ENCODE results near the gene CKS1B.

The CKS1B gene

GRCh38 chr1:154970631-154971340 lies 3.7 kb upstream of the CKS1B start, which contains the start of gene SHC1:
Gene SHC1, minus strand, starts transcription at chr1:154970747. Its CDS starts 221 bp downstream, at chr1:154970526.
- no peak within 1 kb of the TSS for H3K4me3 ChIP-seq (ENCODE audit: low read length)
- no peak within 1 kb of the TSS for H2AFZ ChIP-seq (ENCODE audit: low read depth, low read length)
- H3K27me3 ChIP-seq (ENCODE audit: low read depth, low read length) = no peaks in the 10 kb centered on the region
- peak within 1 kb of the TSS; percentile 34; the same call in 1 of the 2 replicates for H3K4me2 ChIP-seq (ENCODE audit: low read length)
- H3K79me2 ChIP-seq (ENCODE audit: low read length) = peaks cover 27% of the 10 kb centered on the region
- peaks cover 12% of the 10 kb centered on the region for H3K36me3 ChIP-seq (replicated peaks; ENCODE audit: low read depth, low read length)
- peaks cover 15% of the 10 kb centered on the region for H3K4me1 ChIP-seq (ENCODE audit: low read length)
- H3K27ac ChIP-seq (ENCODE audit: low read length) = no peak within 1 kb of the TSS
- H4K20me1 ChIP-seq (ENCODE audit: insufficient read depth, low read length) = 0 out of 2 replicates have a peak, but pooled peaks cover 1% of the 10 kb centered on the region
- H3K9me3 ChIP-seq (ENCODE audit: insufficient read depth, low read length) = no peaks in the 10 kb centered on the region
- no peak for TF ChIP-seq EZH2phosphoT487 (IDR thresholded peaks at IDR 0.05; ENCODE audit: low read depth)
- TF ChIP-seq, protein P1, sequence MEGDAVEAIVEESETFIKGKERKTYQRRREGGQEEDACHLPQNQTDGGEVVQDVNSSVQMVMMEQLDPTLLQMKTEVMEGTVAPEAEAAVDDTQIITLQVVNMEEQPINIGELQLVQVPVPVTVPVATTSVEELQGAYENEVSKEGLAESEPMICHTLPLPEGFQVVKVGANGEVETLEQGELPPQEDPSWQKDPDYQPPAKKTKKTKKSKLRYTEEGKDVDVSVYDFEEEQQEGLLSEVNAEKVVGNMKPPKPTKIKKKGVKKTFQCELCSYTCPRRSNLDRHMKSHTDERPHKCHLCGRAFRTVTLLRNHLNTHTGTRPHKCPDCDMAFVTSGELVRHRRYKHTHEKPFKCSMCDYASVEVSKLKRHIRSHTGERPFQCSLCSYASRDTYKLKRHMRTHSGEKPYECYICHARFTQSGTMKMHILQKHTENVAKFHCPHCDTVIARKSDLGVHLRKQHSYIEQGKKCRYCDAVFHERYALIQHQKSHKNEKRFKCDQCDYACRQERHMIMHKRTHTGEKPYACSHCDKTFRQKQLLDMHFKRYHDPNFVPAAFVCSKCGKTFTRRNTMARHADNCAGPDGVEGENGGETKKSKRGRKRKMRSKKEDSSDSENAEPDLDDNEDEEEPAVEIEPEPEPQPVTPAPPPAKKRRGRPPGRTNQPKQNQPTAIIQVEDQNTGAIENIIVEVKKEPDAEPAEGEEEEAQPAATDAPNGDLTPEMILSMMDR (IDR thresholded peaks at IDR 0.05; ENCODE audit: low read depth, low read length) = no peak
- no peak within 1 kb of the TSS for H3K9ac ChIP-seq (ENCODE audit: low read length)

- Histone ChIP-seq H3K4me1 (ENCODE audit: low read length) (peaks cover 22% of the 10 kb centered on the region), H3K9me3 (ENCODE audit: insufficient read depth, low read length) (no peaks in the 10 kb centered on the region), H3K36me3 (replicated peaks; ENCODE audit: low read depth, low read length) (peaks cover 7% of the 10 kb centered on the region), H3K4me3 (ENCODE audit: low read length) (no peak overlapping the region), H4K20me1 (ENCODE audit: insufficient read depth, low read length) (peaks cover 8% of the 10 kb centered on the region; the same call in 1 of the 2 replicates), H3K79me2 (ENCODE audit: low read length) (peaks cover 34% of the 10 kb centered on the region), H3K9ac (ENCODE audit: low read length) (no peak overlapping the region), H3K27me3 (ENCODE audit: low read depth, low read length) (no peaks in the 10 kb centered on the region), H3K27ac (ENCODE audit: low read length) (no peak overlapping the region), H3K4me2 (ENCODE audit: low read length) (no peak overlapping the region), H2AFZ (ENCODE audit: low read depth, low read length) (no peak overlapping the region)
- no peak for TF ChIP-seq EZH2phosphoT487 (IDR thresholded peaks at IDR 0.05; ENCODE audit: low read depth)
- TF ChIP-seq, protein P1 (IDR thresholded peaks at IDR 0.05; ENCODE audit: low read depth, low read length) = no peak
Observed at GRCh38 chr1:154971341-154971998, 3.0 kb upstream of the CKS1B start.

DNA sequence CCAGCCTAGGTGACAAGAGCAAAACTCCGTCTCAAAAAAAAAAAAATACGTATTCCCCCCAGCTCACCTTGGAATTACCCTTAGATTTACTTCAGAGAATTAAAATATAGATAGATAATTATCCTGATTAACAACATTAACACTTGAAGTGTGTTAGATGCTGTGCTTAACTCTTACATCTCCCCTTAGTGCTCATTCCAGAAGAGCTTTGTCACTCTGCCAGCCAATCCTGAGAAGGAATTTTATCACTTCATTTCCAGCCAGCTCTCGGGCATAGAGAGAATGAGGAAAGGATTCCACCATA lies 2.3 kb upstream of the CKS1B start:
- TF ChIP-seq, protein P1 (IDR thresholded peaks at IDR 0.05; ENCODE audit: low read depth, low read length) = no peak
- TF ChIP-seq EZH2phosphoT487 (IDR thresholded peaks at IDR 0.05; ENCODE audit: low read depth) = no peak
- Histone ChIP-seq H3K4me3 (ENCODE audit: low read length) (no peak overlapping the region), H3K79me2 (ENCODE audit: low read length) (peaks cover 41% of the 10 kb centered on the region), H3K9me3 (ENCODE audit: insufficient read depth, low read length) (no peaks in the 10 kb centered on the region), H3K4me1 (ENCODE audit: low read length) (peaks cover 28% of the 10 kb centered on the region), H3K27me3 (ENCODE audit: low read depth, low read length) (no peaks in the 10 kb centered on the region), H2AFZ (ENCODE audit: low read depth, low read length) (no peak overlapping the region), H3K36me3 (replicated peaks; ENCODE audit: low read depth, low read length) (peaks cover 6% of the 10 kb centered on the region), H3K9ac (ENCODE audit: low read length) (no peak overlapping the region), H3K27ac (ENCODE audit: low read length) (no peak overlapping the region), H4K20me1 (ENCODE audit: insufficient read depth, low read length) (peaks cover 9% of the 10 kb centered on the region; the same call in 1 of the 2 replicates), H3K4me2 (ENCODE audit: low read length) (no peak overlapping the region)
